T-helper 17 cell (primary cell): ENCODE data around the gene IL17RB. TPM values are rescaled to one million over a fixed set of nuclear protein-coding genes. Genes with fewer than 3 reads are reported as not detected.

ENCODE experiments used
- ATAC-seq: fragments of 150-1000 bp; cut with Tn5 transposase; 2 replicates; pipeline ENCODE4 v1.10.0; 2021; ENCODE audit warnings: mild to moderate bottlenecking, moderate library complexity
- DNase-seq, 3 donors: peaks; one replicate each; pipeline versions ENCODE4 v3.0.0 to v3.0.0-alpha.2; 2020 to 2021
- H3K9me3 ChIP-seq: one replicate; pipeline ENCODE4 v1.7.0; 2013; ENCODE audit warnings: low read length, mild to moderate bottlenecking; ENCODE audit not compliant: control insufficient read depth, poor library complexity, severe bottlenecking
- H3K27ac Mint-ChIP-seq: one replicate; pipeline ENCODE4 v1.8.0; 2022; ENCODE audit warnings: mild to moderate bottlenecking, moderate library complexity, mixed read lengths
- H3K27me3 Mint-ChIP-seq: one replicate; pipeline ENCODE4 v1.8.0; 2022; ENCODE audit warnings: mixed read lengths
- H3K36me3 Mint-ChIP-seq: one replicate; pipeline ENCODE4 v1.8.0; 2022; ENCODE audit warnings: low read depth, mixed read lengths
- H3K4me1 Mint-ChIP-seq: one replicate; pipeline ENCODE4 v1.8.0; 2022; ENCODE audit warnings: mild to moderate bottlenecking, mixed read lengths
- H3K4me3 Mint-ChIP-seq: one replicate; pipeline ENCODE4 v1.8.0; 2022; ENCODE audit warnings: mild to moderate bottlenecking, moderate library complexity, mixed read lengths
- total RNA-seq, 4 donors: library from RNA in 2 of 4; stranded (reverse) in 2 of 4; gene quantifications; one replicate each; pipeline ENCODE4 v1.2.3 and lab custom pipeline; 2022 to 2026

The IL17RB gene
- total RNA-seq, 2 donors from 2014 or later: 0.44 to 0.75 TPM

GRCh38 chr3:53817211-53817610 lies 29.2 kb upstream of the IL17RB start:
- ATAC-seq: no peak
- no peak overlapping the region for H3K27ac Mint-ChIP-seq
- no peaks in the 10 kb centered on the region for H3K36me3 Mint-ChIP-seq
- no peaks in the 10 kb centered on the region for H3K4me1 Mint-ChIP-seq
- no peaks in the 10 kb centered on the region for H3K9me3 ChIP-seq
- no peak overlapping the region for H3K4me3 Mint-ChIP-seq
- H3K27me3 Mint-ChIP-seq: peaks cover 10% of the 10 kb centered on the region
- no peak for DNase-seq

GRCh38 chr3:53817809-53818208 lies 28.6 kb upstream of the IL17RB start:
- H3K4me3 Mint-ChIP-seq: no peak overlapping the region
- no peak overlapping the region for H3K27ac Mint-ChIP-seq
- no peak for DNase-seq
- ATAC-seq: no peak
- no peaks in the 10 kb centered on the region for H3K4me1 Mint-ChIP-seq
- H3K36me3 Mint-ChIP-seq: no peaks in the 10 kb centered on the region
- H3K9me3 ChIP-seq: no peaks in the 10 kb centered on the region
- H3K27me3 Mint-ChIP-seq: peaks cover 10% of the 10 kb centered on the region

GRCh38 chr3:53818221-53819162 lies 27.9 kb upstream of the IL17RB start:
- H3K27me3 Mint-ChIP-seq: peaks cover 10% of the 10 kb centered on the region
- H3K4me3 Mint-ChIP-seq: no peak overlapping the region
- no peak for DNase-seq

GRCh38 chr3:53819163-53819868 lies 27.1 kb upstream of the IL17RB start:
- Mint-ChIP-seq H3K4me1 (no peaks in the 10 kb centered on the region), H3K36me3 (peaks cover 2% of the 10 kb centered on the region), H3K27me3 (peaks cover 10% of the 10 kb centered on the region), H3K4me3 (no peak overlapping the region), H3K27ac (no peak overlapping the region)
- no peaks in the 10 kb centered on the region for H3K9me3 ChIP-seq
- ATAC-seq (no peak), DNase-seq (no peak)

More at GRCh38 chr3:53818221-53819162, 27.9 kb upstream of the IL17RB start:
- no peak for ATAC-seq
- no peak overlapping the region for H3K27ac Mint-ChIP-seq
- H3K9me3 ChIP-seq: no peaks in the 10 kb centered on the region
- H3K4me1 Mint-ChIP-seq: no peaks in the 10 kb centered on the region
- no peaks in the 10 kb centered on the region for H3K36me3 Mint-ChIP-seq

DNA sequence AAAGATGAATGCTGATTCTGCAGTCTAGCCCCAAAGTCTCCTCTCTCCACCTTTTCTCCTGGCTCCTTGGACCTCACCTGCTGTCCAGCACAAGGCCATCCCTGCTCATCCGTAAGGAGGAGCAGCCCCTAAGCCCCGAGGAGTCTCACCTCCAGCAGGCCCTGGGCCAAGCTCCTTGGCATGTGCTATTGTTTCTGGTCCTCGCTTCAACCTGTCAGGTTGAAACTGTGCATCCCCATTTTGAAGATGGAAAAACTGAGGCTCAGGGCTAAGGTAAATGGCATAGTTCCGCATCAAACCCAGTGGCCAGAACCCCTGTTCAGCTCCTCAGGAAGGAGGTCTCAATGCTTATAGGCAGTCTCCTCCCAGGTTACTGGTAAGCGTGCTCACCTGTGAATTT lies 26.3 kb upstream of the IL17RB start:
- H3K9me3 ChIP-seq: no peaks in the 10 kb centered on the region
- ATAC-seq (no peak), DNase-seq (no peak)
- H3K27ac Mint-ChIP-seq: no peak overlapping the region
- no peaks in the 10 kb centered on the region for H3K4me1 Mint-ChIP-seq
- H3K36me3 Mint-ChIP-seq: peaks cover 2% of the 10 kb centered on the region
- H3K4me3 Mint-ChIP-seq: no peak overlapping the region
- peaks cover 10% of the 10 kb centered on the region for H3K27me3 Mint-ChIP-seq

DNA sequence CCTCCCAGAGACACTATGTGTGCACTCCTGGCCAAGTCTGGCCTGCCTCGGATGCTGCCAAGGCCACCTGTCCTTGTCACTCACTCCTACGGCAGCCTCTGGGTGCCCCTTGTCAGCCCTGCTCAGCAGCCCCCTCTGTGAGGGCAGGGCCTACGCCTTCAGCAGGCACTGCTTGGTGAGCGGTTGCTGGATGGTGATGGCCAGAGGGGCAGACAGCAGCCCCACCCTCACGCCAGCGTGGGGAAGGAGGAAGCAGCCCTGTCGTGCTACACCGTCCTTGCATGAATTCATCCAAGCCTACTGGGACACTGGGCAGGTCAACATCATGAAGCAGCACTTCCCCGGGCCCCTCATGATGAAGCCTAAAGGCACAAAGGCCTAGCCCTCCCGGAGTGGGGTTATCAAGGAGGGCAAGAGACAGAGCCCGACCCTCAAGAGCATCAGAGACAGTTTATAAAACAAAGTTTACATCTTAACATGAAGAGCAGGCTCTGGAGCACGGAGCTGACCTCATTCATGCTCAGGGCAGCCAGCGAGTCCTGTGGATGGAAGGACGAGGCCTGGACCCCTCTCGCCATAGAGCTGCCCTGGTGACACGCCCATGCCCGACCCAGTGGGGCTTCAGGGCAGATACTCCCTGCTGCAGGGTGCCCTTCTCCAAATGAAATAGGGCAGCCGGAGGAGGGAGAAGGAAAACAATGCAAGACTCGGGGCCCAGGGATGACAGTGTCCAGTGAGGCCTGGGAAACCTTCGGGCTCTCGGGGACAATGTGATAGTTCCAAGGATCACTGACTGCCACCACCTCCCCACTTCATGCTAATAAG lies 25.4 kb upstream of the IL17RB start:
- no peaks in the 10 kb centered on the region for H3K4me1 Mint-ChIP-seq
- no peak for DNase-seq
- no peak overlapping the region for H3K27ac Mint-ChIP-seq
- no peaks in the 10 kb centered on the region for H3K9me3 ChIP-seq
- H3K36me3 Mint-ChIP-seq: peaks cover 2% of the 10 kb centered on the region
- ATAC-seq: no peak
- H3K4me3 Mint-ChIP-seq: no peak overlapping the region
- H3K27me3 Mint-ChIP-seq: peaks cover 10% of the 10 kb centered on the region

DNA sequence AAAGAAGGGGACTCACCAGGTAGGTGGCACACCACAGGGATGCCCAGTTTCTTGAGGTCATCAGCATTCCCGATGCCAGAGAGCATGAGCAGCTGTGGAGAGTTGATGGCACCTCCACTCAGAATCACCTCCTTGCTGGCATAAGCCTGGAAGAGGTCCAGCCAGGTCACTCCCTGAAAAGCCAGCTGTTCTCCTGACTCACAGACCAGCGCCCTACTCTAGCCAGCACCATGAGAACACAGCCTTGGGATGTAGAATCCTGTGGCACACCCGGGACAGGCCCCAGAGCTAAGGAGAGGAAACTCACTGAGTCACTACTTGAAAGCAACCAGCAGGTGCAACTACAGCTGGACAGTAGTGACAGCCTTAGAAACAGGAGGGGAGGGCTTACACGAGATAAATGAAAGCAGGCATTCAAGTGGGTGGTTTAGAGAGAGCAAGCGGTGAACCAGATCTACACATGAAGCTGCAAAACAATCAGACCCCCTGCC lies 24.7 kb upstream of the IL17RB start:
- no peaks in the 10 kb centered on the region for H3K9me3 ChIP-seq
- Mint-ChIP-seq H3K27me3 (peaks cover 10% of the 10 kb centered on the region), H3K27ac (no peak overlapping the region), H3K36me3 (peaks cover 4% of the 10 kb centered on the region), H3K4me1 (peaks cover 4% of the 10 kb centered on the region), H3K4me3 (no peak overlapping the region)
- ATAC-seq (no peak), DNase-seq (no peak)

DNA sequence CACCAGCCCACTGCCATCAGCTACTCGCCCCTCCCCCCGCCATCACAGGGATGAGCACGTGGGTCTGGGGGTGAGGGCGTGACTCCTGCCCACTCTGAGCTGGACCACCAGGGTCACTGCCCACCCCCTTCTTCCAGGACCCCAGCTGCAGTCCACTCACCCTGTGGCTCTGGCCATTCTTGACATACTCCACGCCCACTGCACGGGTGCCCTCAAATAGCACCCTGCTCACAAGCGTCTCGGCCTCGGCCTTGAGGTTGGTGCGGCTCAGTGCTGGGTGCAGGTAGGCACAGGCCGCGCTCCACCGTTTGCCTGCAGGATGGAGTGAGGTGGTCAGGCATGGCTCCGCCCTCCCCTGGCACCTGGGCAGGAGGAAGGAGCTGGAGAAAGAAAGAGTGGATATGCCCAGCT lies 24.0 kb upstream of the IL17RB start:
- H3K4me3 Mint-ChIP-seq: no peak overlapping the region
- ATAC-seq (no peak), DNase-seq (no peak)
- peaks cover 4% of the 10 kb centered on the region for H3K36me3 Mint-ChIP-seq
- no peaks in the 10 kb centered on the region for H3K9me3 ChIP-seq
- no peak overlapping the region for H3K27ac Mint-ChIP-seq
- peaks cover 4% of the 10 kb centered on the region for H3K4me1 Mint-ChIP-seq
- peaks cover 10% of the 10 kb centered on the region for H3K27me3 Mint-ChIP-seq

DNA sequence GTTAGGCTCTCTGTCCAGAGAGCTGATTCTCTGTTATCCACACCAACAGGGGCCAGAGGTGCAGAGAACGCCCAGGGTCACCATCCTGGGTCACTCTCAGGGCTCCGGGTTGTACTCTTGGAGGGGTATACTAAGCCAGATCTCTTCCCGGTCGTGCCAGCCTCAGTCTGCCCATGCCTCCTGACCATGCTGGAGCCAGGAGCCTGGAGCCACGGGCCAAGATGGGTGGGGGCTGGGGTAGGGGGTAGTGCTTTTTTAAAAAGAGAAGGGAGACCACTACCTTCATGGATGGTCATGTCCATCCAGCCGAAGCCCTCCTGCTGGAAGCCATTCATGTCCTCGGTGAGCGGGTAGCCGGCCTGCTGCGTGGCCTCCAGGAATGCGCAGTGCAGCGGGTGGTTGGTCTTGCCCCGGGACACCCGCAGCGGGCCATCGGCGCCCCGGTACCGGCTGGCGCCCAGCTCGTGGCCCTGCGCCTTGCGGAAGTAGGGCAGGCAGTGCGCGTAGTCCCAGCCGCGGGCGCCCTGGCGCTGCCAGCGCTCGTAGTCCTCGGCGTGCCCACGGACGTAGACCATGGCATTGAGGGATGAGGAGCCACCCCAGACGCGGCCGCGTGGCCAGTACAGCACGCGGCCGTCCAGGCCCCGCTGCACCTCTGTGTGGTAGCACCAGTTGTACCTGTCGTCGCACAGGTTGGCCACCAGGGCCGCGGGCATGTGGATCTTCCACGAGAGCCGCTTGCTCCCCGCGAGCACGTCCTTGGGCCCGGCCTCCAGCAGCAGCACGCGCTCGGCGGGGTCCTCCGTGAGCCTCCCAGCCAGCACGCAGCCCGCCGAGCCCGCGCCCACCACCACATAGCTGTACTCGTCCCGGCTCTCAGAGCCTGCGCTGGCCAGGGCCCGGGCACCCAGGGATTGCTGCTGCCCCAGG lies 23.1 kb upstream of the IL17RB start:
- H3K9me3 ChIP-seq: no peaks in the 10 kb centered on the region
- no peak for ATAC-seq
- no peak overlapping the region for H3K27ac Mint-ChIP-seq
- DNase-seq: no peak
- peaks cover 4% of the 10 kb centered on the region for H3K27me3 Mint-ChIP-seq
- H3K4me3 Mint-ChIP-seq: no peak overlapping the region
- peaks cover 4% of the 10 kb centered on the region for H3K4me1 Mint-ChIP-seq
- H3K36me3 Mint-ChIP-seq: peaks cover 4% of the 10 kb centered on the region

GRCh38 chr3:53823956-53824657 lies 22.3 kb upstream of the IL17RB start:
- no peak for ATAC-seq
- H3K4me3 Mint-ChIP-seq: no peak overlapping the region
- H3K4me1 Mint-ChIP-seq: peaks cover 4% of the 10 kb centered on the region
- peaks cover 4% of the 10 kb centered on the region for H3K36me3 Mint-ChIP-seq
- no peaks in the 10 kb centered on the region for H3K9me3 ChIP-seq
- no peak for DNase-seq
- H3K27ac Mint-ChIP-seq: no peak overlapping the region
- H3K27me3 Mint-ChIP-seq: no peaks in the 10 kb centered on the region

DNA sequence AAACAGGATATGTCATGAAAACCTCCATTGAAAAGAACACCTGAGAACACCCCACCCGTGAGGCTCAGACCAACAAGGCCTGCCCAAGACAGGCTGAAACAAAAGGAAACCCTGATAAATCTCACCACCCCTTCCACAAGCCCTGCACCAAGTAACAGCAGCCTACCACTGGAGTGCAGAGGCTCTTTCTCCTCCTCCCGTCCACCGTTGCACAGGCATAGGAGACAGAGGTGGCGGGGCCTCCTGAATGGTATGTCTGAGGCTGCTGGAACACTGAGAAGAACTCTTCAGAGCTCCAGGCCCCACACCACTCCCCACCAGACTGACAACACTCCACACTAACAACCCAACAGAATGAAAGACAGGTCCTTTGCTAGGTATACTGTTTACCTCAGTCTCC lies 21.6 kb upstream of the IL17RB start:
- peaks cover 4% of the 10 kb centered on the region for H3K4me1 Mint-ChIP-seq
- H3K36me3 Mint-ChIP-seq: peaks cover 4% of the 10 kb centered on the region
- no peaks in the 10 kb centered on the region for H3K9me3 ChIP-seq
- DNase-seq (no peak), ATAC-seq (no peak)
- H3K27me3 Mint-ChIP-seq: no peaks in the 10 kb centered on the region
- H3K27ac Mint-ChIP-seq: no peak overlapping the region
- H3K4me3 Mint-ChIP-seq: no peak overlapping the region

DNA sequence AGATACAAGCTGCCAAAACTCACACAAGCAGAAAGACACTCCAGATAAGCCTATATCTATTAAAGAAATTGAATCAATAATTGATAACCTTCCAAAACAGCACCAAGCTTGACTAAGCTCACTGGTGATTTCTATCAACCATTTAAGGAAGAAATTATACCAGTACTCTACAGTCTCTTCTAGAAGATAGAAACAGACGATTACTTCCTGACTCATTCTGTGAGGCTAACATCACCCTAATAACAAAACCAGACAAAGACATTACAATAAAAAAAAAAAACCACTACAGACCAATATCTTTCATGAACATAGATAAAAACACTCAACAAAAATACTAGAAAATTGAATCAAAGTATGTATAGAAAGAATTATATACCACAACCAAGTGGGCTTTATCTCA lies 20.3 kb upstream of the IL17RB start:
- Mint-ChIP-seq H3K27me3 (no peaks in the 10 kb centered on the region), H3K4me3 (no peak overlapping the region), H3K4me1 (peaks cover 4% of the 10 kb centered on the region), H3K36me3 (peaks cover 4% of the 10 kb centered on the region), H3K27ac (no peak overlapping the region)
- no peak for ATAC-seq
- DNase-seq: no peak
- no peaks in the 10 kb centered on the region for H3K9me3 ChIP-seq
